DMS53 (cell line): ENCODE results near the gene GPC3.
"Not testable (repeated sequence)": the region's sequence is repeated elsewhere in the genome, so short reads cannot be mapped to it uniquely, and the experiment has no call there.

Experiments
- DNase-seq: peaks from one replicate; lab custom pipeline; 2025; lab: John Stamatoyannopoulos, UW

Gene GPC3

DNA sequence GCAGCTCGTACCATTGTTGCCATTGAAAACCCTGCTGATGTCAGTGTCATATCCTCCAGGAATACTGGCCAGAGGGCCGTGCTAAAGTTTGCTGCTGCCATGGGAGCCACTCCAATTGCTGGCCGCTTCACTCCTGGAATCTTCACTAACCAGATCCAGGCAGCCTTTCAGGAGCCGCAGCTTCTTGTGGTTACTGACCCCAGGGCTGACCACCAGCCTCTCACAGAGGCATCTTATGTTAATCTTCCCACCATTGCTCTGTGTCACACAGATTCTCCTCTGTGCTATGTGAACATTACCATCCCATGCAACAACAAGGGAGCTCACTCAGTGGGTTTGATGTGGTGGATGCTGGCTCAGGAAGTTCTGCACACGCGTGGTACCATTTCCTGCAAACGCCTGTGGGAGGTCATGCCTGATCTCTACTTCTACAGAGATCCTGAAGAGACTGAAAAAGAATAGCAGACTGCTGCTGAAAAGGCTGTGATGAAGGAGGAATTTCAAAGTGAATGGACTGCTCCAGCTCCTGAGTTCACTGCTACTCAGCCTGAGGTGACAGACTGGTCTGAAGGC lies 222.3 kb downstream of the GPC3 start:
- not testable (repeated sequence) for DNase-seq

DNA sequence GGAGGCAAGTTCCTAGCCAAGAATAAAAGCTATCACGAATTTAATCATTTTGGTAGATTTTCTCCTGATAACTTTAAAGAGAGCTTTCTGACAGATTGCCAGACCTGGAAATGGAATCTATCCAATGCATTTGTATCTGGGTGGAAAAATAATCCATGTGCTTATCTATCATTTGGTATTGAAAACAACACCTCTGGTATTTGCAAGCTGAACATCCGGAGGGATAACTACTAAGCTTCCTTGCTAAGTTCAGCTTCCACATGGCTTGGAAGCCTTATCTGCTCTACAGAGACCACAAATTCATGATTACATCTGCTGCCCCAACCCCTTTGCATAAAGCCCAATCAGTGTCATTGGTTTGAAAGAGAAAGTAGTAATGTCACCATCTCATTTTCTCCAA lies 230.7 kb downstream of the GPC3 start:
- no peak for DNase-seq

DNA sequence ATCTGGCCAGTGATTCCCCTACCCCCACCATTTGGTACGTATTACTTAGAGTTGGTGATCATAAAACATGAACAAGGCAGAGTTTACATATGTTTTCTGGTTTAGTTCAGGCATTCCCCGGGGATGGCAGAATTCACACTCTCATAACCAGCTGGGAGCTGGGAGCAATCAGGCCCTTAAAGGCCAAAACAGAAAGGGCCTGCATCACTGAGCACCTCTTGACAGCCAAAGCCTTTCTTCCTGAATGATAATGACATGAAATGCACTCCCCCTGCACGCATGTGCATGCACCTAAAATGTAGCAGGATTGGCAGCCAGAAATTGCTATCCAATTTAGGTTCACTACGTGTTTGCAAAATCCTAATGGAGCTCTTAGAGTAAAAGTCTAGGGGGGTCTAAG lies 235.4 kb downstream of the GPC3 start:
- DNase-seq = no peak

DNA sequence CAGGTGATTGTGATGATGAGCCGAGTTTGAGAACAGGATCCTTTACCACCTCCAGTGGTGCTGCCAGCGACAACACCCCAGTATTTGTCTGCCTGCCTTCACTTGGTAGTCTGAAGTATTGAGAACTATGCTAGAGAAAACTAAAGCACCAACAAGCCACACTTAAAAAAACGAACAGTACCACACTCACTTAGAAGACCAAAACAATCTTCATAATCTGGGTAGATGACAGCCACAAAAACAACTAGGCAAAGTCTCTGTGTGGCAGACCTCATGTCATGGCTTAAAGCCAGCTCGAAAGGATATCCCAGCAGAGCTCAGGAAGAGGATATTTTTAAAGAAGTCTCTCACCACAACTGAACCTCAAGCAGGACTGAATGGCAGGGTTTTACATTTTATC lies 236.0 kb downstream of the GPC3 start:
- no peak for DNase-seq

DNA sequence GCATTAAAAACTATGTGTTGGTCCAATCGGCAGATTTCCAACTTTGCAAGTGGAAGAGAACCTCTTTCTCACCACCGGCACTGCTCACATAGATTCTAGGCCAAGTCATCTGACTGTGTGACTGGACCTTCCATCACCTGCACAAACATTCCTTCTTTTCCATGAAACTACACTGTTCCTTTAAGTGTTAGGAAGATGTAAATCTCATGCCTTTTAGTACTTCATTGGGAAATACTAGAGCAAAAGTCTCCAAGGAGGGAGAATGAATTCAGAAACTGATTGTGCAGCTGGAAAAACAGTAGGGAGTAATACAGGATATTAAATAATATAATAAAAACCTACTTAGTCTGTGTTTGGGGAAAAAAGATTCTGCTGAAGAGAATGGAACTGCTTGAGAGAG lies 238.2 kb downstream of the GPC3 start:
- no peak for DNase-seq

DNA sequence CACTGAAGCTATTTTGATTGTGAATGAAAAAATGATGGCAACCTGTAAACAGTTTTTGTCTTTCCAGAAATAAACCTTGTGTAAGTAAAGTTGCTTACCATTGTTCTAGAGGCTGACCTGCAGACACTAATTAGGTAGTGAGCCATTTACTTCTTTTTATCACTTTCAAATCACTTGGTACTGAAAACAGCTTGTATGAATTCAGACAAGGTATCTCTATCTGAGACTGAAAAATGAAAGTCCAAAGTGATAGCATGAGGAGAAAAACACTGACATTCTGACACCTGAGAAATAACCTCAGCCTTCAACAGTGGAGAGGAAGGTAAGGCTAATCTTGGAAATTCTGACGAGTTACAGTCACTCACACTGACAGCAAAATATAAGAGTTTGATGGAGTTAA lies 238.8 kb downstream of the GPC3 start:
- DNase-seq = no peak

DNA sequence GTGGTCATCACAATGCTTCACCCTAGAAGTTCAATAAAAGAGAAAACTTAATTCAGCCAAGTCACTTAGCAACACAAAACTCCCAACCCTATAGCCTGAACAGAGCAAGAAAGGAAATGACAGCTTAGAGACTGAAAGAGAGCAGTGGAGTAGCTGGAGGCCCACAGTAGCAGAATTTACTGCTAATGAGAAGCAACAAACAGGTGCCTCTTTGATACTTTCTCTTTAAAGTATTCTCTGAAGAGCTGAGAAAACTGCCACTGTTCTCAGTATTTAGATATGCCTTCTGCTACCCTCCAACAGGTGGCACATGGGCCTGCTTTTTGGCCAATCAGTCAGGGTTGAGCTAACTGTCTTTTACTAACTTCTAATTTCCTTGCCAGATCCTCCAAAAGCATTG lies 240.0 kb downstream of the GPC3 start:
- peak; percentile 38 for DNase-seq

DNA sequence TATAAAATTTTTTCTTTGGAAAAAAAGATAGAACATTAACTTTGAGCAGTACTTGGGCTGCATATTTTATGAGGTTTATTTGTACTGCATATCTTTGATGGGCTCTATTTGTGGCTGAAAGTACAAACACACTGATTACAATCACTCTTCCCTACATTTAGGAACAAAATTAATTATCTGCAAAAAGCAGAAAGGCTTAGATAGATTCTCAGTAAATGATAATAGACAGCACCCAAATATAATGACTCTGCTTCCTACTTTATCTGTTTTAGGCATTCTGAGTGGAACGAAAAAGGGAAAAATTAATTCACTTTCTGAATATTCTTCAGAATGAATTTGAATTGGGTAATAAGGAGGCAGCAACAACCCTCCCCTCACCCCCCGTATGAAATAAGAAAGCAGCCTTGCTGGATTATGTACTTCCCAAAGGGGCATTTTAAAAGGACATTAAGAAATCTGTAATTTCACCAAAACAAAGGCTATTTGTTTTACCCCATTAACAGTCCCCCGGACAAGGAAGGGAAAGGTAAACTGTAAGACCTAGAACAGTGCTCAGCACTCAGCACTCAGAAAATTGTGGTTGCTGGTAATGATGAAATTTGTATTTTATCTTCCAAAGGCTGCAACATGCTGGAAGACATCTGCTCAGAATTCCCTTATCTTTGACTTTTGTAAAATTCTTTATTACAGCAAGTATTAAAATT lies 242.6 kb downstream of the GPC3 start:
- DNase-seq = no peak

DNA sequence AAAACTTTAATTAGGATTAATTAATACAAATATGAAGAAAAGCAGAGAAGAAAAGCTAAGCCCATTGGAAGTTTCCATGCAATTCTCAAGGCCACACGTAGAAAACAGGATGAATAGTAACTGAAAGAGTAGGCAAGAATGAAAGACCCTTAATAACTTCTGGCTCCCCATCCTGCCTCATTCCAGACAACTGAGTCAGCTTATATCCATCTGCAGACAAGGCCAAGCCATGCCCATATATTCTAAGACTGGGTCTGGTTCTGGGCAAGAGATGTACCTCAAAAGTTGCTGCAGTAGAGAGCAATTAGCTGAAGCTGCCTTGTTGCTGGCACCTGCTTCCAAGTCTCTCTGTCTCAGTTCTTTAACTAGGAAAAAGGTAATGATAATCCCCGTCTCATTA lies 244.1 kb downstream of the GPC3 start:
- DNase-seq = no peak

DNA sequence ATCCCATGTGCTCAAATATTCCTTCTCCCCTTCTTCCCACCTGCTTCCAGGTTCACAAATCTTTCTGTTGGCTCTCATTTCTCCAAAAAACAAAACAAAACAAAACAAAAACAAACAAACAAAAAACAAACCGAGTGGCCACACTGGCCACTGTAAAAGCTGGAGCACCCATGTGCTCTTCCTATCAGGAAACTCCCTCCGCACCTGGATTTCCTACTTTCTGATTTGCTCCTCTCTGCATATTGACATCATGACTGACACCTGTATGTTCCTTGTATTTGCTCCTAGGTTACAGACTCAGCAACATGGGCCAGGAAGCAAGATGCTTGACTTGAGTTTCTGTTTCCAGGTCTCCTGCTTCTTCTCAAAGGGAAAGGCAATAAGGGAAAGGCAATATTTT lies 258.8 kb downstream of the GPC3 start:
- peak; percentile 93 for DNase-seq

DNA sequence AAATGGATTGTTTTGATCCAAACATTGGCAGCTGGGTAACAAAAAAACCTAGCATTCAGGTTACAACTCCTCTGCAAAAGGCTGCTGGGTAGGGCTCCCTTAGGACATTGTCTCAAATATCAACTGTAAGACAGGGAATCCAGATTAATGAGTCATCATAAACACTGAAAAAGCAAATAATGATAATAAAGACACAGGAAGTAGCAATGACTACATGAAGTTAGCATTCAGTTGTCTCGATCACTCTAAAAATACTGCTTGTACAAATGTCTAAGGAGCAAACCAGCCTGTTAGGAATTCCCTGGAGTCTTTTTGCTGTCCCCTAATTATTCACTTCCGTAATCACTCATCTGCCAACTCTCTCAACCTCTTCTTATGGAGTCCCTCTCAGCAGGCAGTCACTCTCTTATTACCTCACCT lies 259.2 kb downstream of the GPC3 start:
- DNase-seq = peak; percentile 93

DNA sequence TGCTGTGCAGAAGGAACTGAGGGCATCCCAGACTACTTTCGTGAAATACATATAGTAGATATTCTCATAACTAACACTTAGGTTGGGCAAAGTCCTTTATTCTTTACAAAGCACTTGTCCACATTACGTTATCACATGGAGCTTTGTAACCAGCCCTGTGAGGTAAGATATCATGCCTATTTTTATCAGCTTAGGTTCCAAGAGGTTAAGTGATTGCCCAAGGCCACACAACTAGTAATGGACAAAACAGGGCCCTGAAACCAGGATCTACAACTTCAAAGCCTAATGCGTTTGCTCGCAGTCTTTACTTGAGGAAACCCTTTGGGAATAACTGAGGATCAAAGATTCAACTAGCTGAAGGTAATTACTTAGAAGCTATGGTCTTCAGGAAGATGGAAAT lies 261.5 kb downstream of the GPC3 start:
- DNase-seq = peak; percentile 23

DNA sequence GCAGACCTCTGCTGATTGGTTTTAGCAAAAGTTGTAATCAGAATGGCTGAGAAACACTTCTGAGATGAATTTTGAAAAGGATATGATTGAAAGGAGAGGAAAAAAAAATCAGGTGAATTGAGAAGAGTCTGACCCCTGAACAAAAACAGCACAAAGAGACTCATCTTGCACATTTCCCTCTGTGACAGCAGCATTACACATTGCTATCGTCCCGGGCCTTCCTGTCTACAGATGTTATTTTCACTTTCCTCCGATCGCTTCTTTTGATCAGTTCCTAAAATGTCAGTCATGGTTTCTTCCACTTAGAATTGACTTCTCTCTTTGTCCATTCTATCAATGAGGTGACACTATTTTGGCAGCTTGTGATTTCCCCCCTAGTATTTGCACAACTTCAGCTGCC lies 262.6 kb downstream of the GPC3 start:
- DNase-seq = no peak

DNA sequence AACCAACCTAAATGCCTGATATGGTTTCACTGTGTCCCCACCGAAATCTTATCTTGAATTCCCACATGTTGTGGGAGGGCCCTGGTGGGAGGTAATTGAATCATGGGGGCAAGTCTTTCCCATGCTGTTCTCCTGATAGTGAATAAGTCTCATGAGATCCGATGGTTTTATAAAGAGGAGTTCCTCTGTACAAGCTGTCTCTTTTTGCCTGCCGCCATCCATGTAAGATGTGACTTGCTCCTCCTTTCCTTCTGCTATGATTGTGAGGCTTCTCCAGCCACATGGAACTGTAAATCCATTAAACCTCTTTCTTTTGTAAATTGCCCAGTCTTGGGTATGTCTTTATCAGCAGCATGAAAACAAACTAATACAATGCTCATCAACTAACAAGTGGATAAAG lies 265.1 kb downstream of the GPC3 start:
- not testable (repeated sequence) for DNase-seq

DNA sequence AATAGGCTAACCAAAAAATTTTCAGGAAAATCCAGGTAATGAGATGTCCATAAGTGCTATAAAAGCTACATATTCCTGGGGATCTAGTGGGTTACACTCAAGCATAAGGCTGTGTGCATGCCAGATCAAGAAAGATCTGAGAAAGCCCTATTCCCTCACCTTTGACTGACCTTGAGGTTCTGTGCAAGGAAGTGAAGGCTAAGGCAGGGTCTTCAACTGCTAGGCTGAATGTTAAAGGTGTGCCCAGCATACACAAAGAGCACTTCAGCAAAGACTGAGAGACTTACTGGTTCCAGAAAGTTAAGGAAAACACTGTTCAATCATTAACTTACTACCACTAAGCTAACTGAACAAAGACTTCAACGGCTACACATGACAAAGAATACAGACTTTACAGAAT lies 269.7 kb downstream of the GPC3 start:
- DNase-seq = peak; percentile 21

DNA sequence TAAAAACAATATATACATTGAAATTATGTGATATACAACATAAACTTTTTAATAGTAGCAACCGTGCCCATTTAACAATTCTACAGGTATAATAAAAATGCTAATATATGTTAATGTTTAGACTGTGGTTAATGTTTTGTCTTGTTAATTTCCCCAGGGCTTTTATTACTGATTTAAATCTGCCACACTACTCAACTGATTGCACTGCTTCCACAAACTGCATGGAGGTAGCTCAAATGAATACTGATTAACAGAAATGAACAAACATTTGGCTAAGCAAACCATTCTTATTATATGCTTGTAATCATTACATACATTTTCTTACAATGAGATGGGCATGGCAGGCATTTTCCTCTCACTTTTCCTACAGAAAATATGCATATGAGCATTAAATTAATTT lies 275.9 kb downstream of the GPC3 start:
- DNase-seq = no peak

DNA sequence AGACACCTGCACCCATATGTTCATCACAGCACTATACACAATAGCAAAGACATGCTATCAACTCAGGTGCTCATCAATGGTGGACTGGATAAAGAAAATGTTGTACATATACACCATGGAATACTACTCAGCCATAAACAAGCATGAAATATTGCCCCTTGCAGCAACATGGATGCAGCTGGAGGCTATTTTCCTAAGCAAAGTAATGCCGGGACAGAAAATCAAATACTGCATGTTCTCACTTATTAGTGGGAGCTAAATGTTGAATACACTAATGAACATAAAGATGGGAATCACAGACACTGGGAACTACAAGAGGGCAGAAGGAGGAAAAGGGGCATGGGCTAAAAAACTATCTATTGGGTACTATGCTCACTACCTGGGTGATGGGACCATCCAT lies 278.5 kb downstream of the GPC3 start:
- DNase-seq = no peak

DNA sequence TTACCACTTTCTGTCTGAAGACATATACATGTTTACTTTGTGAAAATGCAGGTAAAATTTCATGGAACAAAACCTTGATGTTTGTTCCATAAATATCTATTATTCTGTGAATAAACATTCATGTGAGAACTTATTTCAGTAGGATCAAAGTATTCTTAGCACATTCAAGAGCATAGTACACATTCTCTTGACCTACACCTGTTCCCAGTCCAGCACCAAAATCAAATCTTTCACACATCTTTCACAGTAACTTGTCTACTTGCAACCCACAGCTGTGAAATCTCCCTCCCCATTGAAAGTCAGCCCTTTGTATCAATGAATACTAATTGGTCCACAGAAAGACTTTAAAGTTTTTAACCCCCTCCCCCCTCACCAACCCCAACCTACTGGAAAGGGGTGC lies 283.2 kb downstream of the GPC3 start:
- DNase-seq = no peak

DNA sequence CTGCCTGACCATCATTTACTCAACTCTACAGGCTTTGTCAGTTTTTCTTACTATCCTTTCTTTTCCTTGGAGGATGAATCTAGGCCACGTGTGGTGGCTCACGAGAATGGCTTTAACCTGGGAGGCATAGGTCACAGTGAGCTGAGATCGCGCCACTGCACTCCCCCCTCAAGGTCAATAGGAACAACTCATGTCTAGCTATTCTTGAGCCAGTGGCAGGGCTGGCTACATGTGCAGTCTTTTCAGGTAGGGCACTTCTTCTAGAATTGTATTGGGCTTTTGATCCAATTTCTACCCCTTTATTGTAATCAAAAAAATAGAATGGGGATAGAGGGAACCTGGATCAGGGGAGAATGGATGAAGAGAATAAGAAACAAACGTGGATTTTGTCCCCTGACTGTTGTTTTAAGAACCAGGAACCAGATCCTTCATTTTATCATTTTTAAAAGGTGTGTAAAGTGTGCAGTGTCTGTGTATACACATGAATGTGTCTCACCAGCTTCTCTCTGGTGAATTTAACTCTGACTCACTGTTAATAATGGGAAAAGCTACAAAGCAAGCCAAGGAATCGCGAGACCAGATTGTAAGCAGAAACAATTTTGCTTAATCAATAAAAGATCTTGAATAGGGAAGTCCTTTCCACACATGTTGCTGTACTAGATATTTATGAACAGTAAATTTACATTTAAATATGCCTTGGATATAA lies 286.2 kb downstream of the GPC3 start:
- no peak for DNase-seq

DNA sequence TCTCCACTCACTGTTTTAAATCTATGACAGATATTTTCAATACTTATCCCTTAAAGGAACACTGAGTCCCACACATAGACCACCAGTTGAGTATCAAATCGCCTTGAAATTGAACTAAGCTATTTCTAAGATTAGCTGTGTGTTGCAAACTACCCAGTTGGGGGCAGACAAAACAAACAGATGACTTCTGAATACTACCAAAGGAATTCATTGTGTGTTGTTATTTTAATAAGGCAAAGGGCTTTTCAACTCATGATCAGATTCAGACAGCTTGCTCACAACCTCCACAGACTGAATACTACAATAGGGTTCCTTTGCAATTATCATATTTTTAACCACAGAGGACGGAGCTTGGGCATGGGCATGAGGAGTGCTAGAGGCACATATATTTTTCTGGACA lies 287.1 kb downstream of the GPC3 start:
- no peak for DNase-seq

DNA sequence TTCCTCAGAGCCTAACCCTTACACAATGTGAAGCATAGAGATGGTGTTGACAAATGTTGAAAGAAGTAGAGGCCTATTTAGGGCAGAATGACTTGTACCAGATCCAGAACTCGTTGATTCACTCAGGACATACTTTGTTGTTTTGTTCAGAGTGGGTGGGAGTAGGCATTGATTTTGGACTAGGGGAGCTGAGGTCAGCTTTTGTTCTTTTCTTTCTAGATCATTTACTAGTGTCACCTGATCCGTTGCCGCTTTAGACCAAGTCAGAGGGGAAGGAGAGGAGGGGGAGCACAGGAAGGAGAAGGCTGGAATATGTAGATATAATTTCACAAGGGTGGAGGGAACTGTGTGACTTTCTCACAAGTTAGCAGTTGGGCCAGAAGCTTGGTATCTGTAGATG lies 287.7 kb downstream of the GPC3 start:
- DNase-seq = no peak

DNA sequence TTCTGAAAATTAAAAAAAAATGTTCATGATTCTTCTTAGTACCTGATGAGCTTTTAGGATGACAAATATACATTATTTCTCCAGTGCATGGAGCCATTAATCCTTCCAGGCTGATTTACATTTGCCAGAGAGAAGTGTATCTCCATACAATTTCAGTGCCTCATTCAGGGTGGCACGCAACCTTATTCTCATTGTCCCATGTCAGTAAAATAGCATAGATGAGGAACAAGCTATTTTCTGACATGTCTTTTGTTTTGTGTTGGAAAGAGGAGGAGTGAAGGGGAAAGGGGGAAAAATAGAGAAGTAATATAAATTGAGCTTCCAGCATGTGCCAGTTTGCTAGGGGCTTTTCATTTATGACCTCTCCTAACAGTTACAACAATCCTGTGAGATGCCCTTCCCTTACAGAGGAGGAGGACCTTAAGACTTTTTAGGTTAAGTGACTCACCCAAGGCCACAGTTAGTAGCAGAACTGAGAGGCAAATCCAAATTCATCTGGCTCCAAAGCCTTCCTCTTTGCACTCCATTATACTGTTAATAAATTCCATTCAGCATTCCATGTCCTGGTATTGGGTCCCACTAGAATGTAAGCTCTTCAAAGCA lies 295.3 kb downstream of the GPC3 start:
- DNase-seq = no peak

DNA sequence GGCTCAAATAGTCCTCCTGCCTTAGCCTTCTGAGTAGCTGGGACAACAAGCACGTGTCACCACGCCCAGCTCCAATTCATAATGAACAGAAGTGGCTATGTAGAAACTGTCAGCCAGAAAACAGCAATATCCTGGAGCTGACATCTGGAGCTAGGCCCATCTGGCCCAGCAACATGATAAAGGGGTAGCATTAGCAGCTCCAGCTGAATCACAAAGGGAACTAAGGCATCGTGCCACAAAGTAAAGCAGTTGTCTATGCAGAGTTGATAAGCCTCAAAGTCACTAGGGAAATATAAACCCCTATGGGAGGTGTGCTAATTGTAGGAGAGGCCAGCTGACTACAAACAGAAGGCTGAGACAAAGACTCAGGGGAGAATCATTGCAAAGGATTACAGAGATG lies 299.6 kb downstream of the GPC3 start:
- peak; percentile 43 for DNase-seq
